ELF-1 (cell line): ENCODE data around the gene PCARE.

Source experiments
- DNase-seq: peaks from one replicate; pipeline ENCODE4 v3.0.0-alpha.2; 2016; ENCODE audit warnings: low read depth, low spot score

Gene PCARE

DNA sequence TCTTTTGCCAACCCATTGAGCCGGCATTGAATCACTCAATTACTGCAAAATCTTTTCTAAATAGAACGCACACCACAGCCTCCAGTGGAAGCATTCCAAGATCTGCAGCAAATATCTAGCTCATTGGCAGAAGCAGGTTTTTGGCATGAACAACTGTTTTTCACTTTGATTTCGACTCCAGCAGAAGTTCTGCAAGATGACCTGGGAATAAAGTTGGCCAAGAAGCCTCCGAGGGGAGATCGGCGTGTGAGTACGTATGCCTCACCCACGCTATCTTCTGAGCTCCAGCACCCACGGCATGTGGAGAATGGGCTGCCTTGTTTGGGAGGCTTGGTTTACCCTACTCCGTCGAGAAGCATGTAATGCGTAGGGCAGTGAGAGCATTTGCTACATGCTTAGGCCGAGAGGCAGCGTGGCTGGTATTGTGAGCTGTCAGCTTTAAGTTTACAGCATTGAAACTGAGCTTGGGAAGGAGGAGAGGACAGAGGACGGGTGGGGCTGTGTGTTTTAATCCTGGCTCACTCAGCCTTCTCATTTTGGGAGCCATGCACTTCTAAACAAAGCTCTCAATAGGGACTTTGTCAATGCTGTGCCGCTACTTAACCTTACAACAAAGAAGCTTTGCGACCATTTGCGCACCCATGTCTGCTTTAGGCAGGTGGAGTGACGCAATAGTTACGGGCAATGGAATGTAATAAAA lies 10.5 kb downstream of the PCARE start:
- no peak for DNase-seq

DNA sequence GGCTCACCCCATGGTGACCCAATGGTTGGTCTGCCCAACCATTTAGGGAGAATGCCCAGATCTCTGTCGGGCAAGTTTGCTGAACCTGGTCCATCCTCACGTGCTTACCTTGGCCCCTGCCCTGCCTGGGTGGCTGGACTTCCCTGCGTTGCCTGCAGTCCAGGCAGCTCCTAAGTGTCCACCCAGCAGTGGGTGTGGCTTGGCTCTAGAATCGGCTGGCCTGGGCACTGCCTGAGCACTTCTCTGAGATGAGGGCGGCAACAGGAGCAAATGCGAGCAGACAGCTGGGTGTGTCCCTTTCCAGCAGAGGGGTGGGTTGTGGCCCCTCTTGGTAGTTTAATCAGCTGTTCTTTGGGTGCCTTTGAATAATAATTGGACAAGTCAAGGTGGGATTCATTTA lies 11.3 kb downstream of the PCARE start:
- no peak for DNase-seq

DNA sequence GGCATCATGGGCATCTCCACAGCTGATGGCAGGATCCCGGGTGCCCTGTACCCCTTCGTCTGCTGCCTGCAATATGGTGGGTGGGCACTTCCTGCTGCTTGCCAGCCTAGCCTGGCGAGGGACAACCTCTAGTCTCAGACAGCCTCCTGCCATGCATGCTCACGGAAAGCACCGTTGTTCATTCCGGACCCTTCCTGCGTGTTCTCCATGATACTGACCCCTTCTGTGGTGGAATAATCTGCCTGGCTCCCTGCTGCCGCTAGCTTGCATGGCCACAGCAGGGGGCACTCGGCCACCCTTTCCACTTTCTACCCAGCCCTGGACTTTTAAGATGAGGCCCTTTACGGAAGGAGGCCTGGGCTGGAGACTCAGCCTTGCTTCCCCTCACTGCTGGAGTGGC lies 12.0 kb downstream of the PCARE start:
- no peak for DNase-seq

DNA sequence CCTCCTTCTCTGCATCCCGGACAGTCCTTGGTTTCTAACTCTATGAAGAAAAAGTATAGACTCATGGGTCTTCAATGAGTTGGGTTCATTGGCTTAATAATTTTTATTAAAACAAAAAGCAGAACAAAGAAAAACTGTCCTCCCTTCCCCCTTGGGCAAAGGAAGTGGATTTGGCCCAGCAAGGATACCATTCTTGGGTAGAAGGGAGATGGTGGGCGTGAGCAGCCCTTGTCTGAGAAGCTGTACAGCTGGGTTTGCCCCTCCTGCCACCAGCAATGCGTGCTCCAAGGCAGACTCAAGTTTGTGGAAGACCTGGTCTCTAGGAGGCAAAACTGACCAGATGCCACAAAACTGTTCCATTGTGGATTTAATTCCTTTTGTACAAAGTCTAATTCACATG lies 12.7 kb downstream of the PCARE start:
- DNase-seq, result no peak

DNA sequence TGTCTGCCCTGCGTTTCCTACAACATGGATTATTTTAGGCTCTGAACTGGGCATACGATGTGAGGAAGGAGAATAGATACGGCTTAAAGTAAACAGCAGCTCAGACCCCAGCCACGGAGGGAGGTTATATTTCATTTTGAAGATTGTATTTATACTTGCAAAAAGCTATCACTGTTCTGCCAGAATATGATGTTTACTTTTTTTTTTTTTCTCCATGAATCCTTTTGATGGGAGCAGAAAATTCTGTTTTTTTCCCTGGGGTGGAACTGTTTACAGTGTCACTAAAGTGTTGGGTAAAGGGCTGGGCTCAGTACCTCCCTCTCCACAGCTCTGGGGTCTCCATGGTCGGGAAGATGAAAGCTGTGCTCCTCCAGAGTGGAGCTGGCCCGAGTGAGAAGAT lies 13.1 kb downstream of the PCARE start:
- DNase-seq, result no peak

DNA sequence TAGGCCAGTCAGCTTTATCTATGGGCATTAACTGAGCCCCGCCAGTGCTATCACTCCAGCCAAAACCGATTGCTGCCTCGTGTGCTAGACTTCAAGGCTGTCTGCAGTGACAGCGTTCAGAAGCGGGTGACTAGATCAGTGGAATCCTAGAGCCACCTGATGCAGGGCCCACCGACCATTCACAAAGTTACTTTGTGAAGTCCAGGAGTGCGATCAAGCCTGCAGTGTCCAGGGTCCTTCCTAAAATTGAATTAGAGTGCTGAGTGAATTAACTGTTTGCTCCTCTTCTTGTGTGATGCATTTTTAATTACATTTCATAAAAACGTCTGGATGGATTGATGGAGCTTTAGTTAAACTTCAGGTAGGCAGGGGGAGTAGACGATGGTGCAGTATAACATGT lies 13.9 kb downstream of the PCARE start:
- DNase-seq, result no peak

DNA sequence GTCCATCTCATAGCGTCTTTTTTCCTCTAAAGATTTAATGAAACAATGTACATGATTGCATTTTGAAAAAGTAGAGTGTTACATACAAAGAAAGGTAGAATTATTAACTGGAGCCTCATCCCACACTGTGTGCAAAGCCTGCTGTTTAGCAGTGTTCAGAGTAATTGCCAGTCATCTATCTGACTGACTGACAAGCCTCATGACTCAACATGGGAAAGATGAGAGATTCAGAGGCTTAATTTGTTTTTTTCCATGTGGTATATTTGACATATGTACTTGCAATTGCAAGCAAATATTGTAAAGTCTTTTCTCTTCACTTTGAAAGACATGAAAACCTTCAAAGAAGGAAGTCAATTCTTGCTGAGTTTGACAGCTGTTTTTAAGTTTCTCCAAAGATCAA lies 14.7 kb downstream of the PCARE start:
- DNase-seq, result no peak

DNA sequence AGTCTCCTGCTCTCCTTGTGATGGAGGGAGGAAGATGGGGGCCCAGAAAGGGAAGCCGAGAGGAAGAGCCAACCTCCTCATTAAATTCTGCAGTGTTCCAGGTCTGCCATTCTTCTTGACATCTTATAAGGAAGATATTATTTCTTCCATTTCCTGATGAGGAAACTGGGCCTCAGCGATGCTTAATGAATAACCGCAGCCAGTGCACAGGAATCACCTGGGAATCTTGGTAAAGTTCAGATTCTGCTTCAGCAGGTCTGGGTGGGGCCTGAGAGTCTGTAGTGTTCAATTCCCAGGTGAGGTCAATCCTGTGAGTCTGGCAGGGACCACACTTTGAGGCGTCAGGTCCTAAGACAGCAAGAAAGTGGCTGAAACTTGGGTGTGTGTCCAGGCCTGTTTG lies 17.3 kb downstream of the PCARE start:
- DNase-seq, result no peak

DNA sequence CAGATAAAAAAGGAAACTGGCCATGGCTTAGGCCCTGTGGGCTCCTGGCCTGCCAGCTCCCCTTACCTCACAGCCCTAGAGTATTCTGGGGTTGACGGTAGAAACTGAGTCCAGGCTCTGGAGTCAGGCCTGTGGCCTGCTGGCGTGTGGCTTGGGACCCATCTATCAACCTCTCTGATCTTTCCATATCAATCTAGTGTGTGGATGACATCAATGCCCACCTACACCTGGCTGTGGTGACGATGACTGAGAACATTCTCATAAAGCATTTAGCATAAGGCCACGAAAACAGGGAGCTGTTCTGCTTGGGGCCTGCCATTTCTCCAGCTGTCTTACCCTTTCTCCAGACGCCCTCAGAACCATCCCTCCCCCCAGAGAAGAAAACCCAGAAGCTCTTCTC lies 17.9 kb downstream of the PCARE start:
- peak; percentile 21 for DNase-seq

DNA sequence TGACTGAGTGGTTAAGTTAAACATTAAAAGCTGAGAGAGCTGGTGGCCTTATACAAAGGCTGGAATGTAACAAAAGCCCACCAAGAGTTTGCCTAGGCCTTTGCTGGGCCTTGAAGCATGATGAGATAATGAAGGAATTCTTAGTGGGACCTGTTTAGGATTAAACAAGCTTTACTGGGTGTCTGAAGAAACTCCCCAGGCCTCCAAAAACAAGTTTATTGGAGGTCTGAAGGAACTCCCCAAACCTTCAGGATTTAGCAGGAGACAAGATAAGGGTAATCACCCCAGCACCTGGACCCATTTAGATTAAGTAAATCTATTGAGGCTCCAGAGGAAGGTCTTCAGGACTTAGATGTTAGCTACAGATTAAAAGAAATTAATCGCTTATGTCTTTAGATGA lies 18.7 kb downstream of the PCARE start:
- peak; percentile 71 for DNase-seq

DNA sequence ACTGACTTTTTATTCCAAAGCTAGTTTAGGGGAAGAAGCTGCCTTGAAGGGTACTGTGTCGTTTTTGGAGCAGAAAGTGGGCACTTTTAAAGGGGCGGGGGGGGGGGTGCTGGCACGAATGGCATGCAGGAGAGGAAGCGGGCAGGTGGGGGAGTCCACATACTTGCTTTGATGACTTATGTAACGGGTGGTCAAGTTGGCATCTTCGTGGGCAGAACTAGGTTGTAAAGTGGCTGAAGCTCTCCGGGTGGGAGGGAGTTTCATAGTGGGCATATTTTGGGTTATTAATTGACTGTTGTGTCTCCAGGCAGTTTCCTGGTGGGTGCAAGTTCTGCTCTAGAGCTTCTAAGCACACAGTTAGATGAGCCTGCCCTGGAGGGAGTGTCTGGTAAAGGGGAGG lies 19.9 kb downstream of the PCARE start:
- no peak for DNase-seq

DNA sequence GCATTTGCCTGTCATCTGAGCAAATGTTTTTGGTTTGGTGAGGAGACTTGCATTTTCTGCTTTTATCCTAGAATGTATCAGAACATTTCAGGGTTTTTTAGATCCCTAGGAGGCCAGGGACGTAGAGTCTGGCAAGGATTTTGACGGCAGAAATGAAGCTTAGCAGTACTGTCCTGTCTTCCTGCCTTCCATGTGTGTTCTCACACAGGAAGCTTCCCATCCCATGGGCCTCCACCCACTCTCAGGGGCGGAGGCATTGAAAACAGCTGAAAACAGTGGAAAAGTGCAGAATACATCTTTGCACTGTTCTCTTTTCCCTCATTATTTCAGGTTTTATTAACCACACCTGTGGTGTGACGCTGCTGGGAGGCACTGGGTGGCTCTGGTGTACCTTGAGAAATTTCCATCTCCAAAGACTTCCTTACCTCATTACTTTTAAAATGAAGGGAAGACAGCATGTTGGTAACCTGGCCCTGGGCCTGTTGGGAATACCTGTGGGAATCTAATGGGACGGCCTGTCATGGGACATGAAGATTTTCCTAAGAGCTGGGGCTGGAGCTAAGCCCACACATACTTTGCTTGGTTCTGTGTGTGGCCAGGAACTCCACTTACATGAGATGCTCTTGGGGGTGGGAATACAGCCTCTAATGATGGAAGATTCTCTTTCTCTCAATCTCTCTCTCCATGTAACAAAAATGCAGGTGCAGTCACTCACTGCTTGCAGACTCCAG lies 20.5 kb downstream of the PCARE start:
- DNase-seq, result peak; percentile 27

DNA sequence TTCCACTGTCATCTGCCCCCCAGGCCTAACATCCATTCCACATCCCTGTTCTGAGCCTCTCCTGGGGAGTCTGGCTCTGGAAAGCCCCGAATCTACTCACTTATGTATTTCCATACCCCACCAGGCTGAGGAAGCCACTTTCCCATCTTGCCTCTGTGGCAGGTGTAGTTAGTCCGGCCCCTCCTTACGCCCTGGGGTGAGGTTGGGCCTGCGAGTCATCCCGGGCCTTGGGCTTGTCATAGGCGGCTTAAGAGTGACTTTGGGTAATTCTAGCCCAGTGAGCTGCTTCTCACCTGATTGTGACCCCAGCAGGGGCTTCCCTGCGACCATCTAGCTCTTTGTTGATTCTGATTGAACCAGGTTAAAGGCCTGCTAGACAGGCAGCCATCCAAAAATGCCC lies 21.1 kb downstream of the PCARE start:
- DNase-seq, result peak; percentile 85

DNA sequence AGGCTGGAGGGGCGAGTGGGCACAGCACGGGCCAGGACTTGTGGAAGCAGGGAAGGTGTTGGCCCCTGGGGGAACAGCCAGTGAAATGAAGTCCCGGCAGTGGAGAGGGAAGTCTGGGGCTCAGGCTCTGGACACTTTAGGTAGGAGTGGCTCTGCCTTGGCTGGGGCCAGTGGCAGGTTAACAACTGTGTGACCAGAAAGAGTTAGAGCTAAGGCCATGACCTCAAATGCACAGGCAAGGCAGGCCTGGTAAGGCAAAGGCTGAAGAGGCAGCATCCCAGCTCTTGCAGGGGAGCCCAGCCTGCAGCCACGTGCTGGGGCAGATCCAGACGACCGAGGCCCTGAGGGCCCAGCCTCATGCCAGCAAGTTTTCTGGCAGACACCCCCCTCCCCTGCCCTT lies 21.5 kb downstream of the PCARE start:
- no peak for DNase-seq

DNA sequence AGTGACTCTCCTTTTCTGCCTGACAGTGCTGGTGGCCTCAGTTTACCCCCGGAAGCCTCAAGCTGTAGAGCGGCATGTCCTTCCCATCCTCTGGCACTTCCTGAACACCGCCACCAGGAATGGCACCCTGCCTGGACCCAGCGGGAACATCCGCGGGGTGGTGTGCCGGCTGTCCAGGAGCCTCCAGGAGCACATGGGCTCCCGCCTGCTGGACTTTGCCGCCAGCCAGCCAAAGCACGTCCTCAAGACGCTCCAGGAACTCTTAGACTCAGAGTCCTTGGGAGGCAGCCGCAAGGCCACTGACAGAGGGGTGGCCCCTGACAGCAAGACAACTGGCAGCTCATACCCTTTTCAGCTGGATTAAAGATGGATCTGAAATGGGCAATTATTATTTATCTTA lies 22.6 kb downstream of the PCARE start:
- DNase-seq, result no peak

DNA sequence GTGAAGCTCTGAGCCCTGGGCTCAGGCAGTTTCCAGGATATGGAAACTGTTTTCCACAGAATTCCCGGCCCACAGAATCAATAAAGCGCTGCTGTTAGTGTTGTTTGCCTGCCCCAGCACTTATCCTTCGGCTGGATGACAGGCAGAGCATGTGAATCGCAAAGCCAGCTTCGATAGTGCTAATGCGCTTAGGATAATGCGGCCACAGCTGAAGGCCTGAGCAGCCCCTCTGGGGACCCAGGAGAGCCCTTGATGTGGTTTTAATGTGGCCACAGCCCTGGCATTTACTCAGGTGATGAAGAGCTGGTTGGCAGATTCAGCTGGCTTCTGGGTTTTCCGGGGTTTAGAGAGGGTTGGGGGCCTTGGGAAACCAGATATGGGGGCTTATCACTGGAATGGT lies 23.7 kb downstream of the PCARE start:
- DNase-seq, result no peak

DNA sequence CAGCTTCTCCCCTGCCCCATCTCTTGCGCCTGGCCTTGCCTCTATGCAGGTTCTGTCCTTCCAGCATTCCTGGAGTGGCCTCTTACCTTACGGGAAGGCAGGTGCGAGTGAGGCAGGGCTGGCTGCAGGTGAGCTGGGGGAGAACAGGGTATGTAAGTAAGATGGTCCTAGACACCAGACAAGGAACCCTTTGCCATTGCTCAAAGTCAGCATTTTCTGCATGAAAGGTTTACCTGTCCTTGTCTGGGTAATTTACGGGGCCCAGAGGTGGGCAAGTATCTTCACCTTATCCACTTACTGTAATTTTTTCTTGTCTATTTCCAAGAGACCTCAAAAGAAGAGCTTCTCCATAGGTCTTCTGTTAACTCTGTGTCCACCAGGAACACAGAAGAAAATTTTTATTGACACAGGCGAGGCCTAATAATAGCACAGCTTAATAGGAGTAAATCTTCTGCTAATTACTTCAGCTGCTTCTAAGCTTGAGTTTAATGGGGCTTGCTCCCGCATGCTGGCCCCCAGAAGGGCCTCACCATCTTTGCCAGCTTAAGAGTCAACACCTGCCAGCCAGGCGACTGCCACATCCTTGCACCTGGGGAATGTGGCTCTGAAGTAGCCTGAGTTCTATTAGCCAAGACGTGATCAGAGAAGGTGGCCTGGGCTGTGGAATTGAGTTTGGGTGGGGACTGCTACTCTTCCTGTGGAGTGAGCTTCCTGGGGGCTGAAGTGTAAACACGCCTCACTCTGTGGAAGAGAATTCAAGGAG lies 27.1 kb downstream of the PCARE start:
- DNase-seq, result no peak

DNA sequence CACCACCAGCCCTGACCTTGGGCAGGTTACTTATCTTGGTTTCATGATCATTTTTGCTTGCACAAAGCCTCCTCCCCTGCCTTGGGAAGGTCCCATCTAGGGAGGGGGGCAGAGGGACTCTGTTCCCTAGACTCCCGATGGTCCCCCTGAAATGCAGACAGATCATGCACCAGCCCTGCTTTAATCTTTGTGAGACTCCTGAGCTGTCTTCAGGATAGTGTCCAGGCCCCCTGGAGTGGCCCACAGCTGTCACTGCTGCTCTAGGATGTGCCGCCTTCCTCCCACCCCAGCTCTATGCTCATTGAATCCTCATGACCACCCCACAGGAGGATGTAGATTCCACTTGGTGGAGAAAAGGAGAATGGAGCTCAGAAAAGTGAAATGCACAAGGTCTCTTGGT lies 28.0 kb downstream of the PCARE start:
- no peak for DNase-seq

DNA sequence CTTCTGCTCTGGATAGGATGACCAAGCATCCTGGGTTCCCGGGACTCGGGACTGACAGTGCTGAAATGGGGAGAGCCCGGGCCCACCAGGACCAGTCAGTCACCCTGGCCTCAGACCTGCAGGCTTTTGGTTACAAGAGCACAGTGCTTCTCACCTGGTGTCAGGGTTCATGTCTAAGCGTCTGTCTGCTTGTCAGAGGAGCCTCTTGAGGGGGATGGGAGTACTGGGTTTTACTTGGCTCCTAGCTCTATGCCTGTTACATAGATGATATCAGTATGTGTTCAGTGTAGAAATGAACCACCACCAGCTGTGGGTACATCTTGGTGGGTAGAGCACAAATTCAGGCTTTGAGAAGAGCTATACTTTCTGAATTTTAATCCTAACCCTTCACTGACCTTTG lies 29.9 kb downstream of the PCARE start:
- no peak for DNase-seq

DNA sequence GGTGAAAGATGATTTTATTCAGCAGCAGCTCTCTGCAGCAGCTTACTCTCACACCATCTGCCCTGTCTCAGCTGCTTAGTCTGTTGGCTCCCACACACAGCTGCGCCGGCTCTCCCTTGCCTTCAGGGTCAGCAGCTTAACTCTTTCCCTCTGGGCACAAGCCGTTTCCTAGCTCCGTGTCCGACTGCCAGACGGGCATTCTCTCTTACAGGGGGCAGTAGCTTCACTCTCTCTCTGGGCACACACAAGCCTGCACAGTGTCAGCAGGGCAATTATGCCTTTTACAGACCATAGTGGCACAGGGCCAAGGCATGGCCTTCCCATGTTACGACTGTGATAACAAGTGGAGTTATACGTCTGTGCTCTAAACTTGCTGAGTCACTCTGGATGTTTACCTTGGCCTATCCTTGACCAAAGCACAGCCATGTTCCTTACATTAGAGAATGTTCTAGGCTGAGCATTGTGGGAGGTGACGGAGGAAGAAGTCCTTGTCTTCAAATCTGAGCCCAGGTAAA lies 31.7 kb downstream of the PCARE start:
- DNase-seq, result no peak

DNA sequence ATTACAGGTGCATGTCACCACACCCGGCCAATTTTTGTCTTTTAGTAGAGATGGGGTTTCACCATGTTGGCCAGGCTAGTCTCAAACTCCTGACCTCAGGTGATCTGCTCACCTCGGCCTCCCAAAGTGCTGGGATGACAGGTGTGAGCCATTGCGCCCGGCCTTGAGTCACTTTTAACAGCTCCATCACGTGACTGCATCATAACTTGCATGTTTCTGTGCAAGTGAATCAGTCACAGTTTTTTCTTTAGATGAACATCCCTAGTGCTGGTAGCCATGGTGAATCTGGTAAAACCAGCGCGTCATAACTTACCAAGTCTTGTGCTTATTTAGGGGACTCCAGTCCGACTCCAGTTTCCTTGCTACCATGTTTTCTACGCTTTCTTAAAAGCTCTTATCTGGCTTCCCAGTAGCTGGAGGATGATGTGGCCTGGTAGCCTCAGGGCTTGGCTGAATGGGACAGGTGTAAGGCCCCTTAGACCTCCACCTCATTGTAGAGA lies 33.1 kb downstream of the PCARE start:
- no peak for DNase-seq

DNA sequence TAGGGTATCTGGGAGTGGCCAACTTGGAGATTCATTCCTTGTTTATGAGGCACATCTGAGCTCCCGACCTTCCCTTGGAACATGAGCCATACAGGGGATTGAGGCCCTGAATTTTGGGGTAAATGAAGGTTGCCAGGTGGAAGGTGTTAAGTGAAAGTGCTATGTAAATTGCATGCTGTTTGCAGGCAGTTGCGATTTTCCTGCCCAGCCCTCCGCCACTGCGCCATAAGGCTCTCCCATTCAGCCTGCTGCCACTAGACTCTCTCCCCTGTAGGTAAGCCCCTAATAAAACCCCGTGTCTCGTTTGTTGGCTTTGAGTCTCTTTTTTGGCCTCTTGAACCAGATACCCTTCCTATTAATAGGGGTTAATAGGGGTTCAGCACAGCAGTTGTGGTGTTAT lies 33.8 kb downstream of the PCARE start:
- no peak for DNase-seq
